ENCODE results near the gene ANKH. TPM values are rescaled to one million over a fixed set of nuclear protein-coding genes. Genes with fewer than 3 reads are reported as not detected.
A peak's percentile ranks its signal among the peaks of the same experiment; 100 is the strongest.

ANKH gene
- total and polyA plus RNA-seq, 2 of the 13 experiments (the other 11 are each of a cell fraction or from before 2014, with no cell fraction given): 25.0 to 36.0 TPM

GRCh38 chr5:14664270-14665100, 207.1 kb downstream of the ANKH start, which contains the start of gene OTULIN (continued):
- TF ChIP-seq MYNN (CRISPR knock-in tag; IDR thresholded peaks at IDR 0.05; ENCODE audit: low read depth) (0 out of 2 replicates have a peak, but pooled peaks have one; percentile 54), CHD4 (IDR thresholded peaks at IDR 0.05; ENCODE audit: borderline replicate concordance, low read length) (no peak), SMAD3 (CRISPR knock-in tag; IDR thresholded peaks at IDR 0.05) (0 out of 2 replicates have a peak, but pooled peaks have one; percentile 58), TCF7L2 (IDR thresholded peaks at IDR 0.05; ENCODE audit: low read depth, low read length) (no peak), ZNF503 (CRISPR knock-in tag; IDR thresholded peaks at IDR 0.05) (peak; percentile 58; the same call in 1 of the 2 replicates), CCDC6 (CRISPR knock-in tag; IDR thresholded peaks at IDR 0.05) (peak; percentile 81; the same call in 1 of the 2 replicates), BRD4 (CRISPR knock-in tag; IDR thresholded peaks at IDR 0.05) (peak; percentile 53; the same call in 1 of the 2 replicates), IRF1 (CRISPR knock-in tag; IDR thresholded peaks at IDR 0.05; ENCODE audit: low read depth) (no peak), ZNF841 (CRISPR knock-in tag; IDR thresholded peaks at IDR 0.05; ENCODE audit: borderline replicate concordance) (peak; percentile 67; the same call in 1 of the 2 replicates), ZIK1 (CRISPR knock-in tag; IDR thresholded peaks at IDR 0.05; ENCODE audit: borderline replicate concordance, low read depth) (0 out of 2 replicates have a peak, but pooled peaks have one; percentile 42), HDAC2 (CRISPR knock-in tag; IDR thresholded peaks at IDR 0.05) (peak; percentile 67; the same call in 1 of the 2 replicates), ZBTB44 (CRISPR knock-in tag; IDR thresholded peaks at IDR 0.05) (peak; percentile 31; the same call in 1 of the 2 replicates), TEF (CRISPR knock-in tag; IDR thresholded peaks at IDR 0.05) (no peak), ZNF407 (CRISPR knock-in tag; IDR thresholded peaks at IDR 0.05; ENCODE audit: not compliant biosample characterization) (no peak)
